Tibial artery (tissue), 4 donors: ENCODE results near the gene ARMC10.

Source experiments
- DNase-seq, 2 donors: peaks; one replicate each; pipeline ENCODE4 v3.0.0-alpha.2; 2019
- H3K27ac ChIP-seq, 2 donors: fragments of 200-600 bp; sonication (generic) in 1 of 2; 1 replicate in 1 of 2; 2 replicates in 1 of 2; pipeline ENCODE4 v1.5.1; 2018 to 2019; ENCODE audit warnings: mild to moderate bottlenecking in 1 of 2
- H3K27me3 ChIP-seq, 2 donors: fragments of 200-600 bp; sonication (generic) in 1 of 2; one replicate each; pipeline versions ENCODE4 v1.5.1 to v1.6.0; 2016 to 2019
- H3K36me3 ChIP-seq, 3 donors: fragments of 200-600 bp; sonication (generic) in 2 of 3; one replicate each; pipeline ENCODE4 v1.5.1; 2016 to 2019; ENCODE audit warnings: mild to moderate bottlenecking in 2 of 3
- H3K4me1 ChIP-seq, 4 donors: fragments of 200-600 bp; sonication (generic) in 2 of 4; 1 replicate in 3 of 4; 2 replicates in 1 of 4; pipeline ENCODE4 v1.5.1; 2016 to 2019
- H3K4me3 ChIP-seq, 2 donors: fragments of 200-600 bp; sonication (generic) in 1 of 2; 1 replicate in 1 of 2; 2 replicates in 1 of 2; pipeline ENCODE4 v1.5.1; 2018 to 2019; ENCODE audit warnings: mild to moderate bottlenecking in 2 of 2
- H3K9me3 ChIP-seq, 3 donors: fragments of 200-600 bp; sonication (generic) in 1 of 3; one replicate each; pipeline ENCODE4 v1.5.1; 2016 to 2019
- CTCF ChIP-seq, 2 experiments: fragments of 200-600 bp in 1 of 2; fragments of 450-650 bp in 1 of 2; IDR thresholded peaks; one replicate each; pipeline ENCODE4 v1.5.1; 2017 to 2019; ENCODE audit warnings: antibody characterized with exemption in 2 of 2, mild to moderate bottlenecking in 1 of 2, moderate library complexity in 1 of 2
- intact Hi-C: fragments of 100-400 bp; cut with DNase I; formaldehyde crosslinking; loops from one replicate; pipeline ENCODE4 v1.15.0; 2023; ENCODE audit warnings: low total_unique reads

Gene ARMC10

GRCh38 chr7:103121641-103122040 lies 46.7 kb downstream of the ARMC10 start:
- peaks cover 0 to 32% (median 13%) of the 10 kb centered on the region in 3 donors for H3K36me3 ChIP-seq
- no peak for DNase-seq
- H3K27me3 ChIP-seq, result no peaks in the 10 kb centered on the region
- H3K4me1 ChIP-seq, result peaks cover 0 to 18% (median 8%) of the 10 kb centered on the region in 4 donors
- H3K27ac ChIP-seq, result no peak overlapping the region
- no peak overlapping the region for H3K4me3 ChIP-seq
- intact Hi-C loops, result no loop called here
- H3K9me3 ChIP-seq, result no peaks in the 10 kb centered on the region
- TF ChIP-seq CTCF (IDR thresholded peaks at IDR 0.05), result no peak

DNA sequence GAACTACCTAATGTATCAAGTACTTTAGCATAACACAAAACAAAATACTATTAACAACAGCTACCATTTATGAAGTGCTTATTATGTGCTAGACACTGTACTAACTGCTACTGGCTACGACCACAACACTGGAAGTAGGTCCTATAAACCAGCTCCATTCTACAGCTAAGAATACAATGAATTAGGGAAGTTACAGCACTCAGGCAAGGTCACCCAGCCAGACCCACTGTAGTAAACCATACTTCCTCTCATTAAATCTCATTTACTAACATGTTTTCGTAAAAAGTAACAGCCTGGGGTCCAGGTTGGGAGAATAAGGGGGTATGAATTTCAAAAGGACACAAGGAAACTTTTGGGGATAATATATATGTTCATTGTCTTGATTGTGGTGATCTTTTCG lies 48.6 kb downstream of the ARMC10 start:
- intact Hi-C loops, result no loop called here
- Histone ChIP-seq H3K36me3 (peaks cover 0 to 46% (median 19%) of the 10 kb centered on the region in 3 donors), H3K27ac (no peak overlapping the region), H3K27me3 (no peaks in the 10 kb centered on the region), H3K9me3 (no peaks in the 10 kb centered on the region), H3K4me1 (peaks cover 0 to 19% (median 8%) of the 10 kb centered on the region in 4 donors), H3K4me3 (no peak overlapping the region)
- no peak for TF ChIP-seq CTCF (IDR thresholded peaks at IDR 0.05)
- DNase-seq, result no peak

GRCh38 chr7:103124429-103124979 lies 49.6 kb downstream of the ARMC10 start:
- no peaks in the 10 kb centered on the region for H3K27me3 ChIP-seq
- intact Hi-C loops, result no loop called here
- no peak overlapping the region for H3K27ac ChIP-seq
- no peak for TF ChIP-seq CTCF (IDR thresholded peaks at IDR 0.05)
- peaks cover 0 to 25% (median 10%) of the 10 kb centered on the region in 4 donors for H3K4me1 ChIP-seq
- H3K4me3 ChIP-seq, result no peak overlapping the region
- peaks cover 0 to 45% (median 19%) of the 10 kb centered on the region in 3 donors for H3K36me3 ChIP-seq
- DNase-seq, result no peak
- no peaks in the 10 kb centered on the region for H3K9me3 ChIP-seq

- Histone ChIP-seq H3K4me1 (peaks cover 0 to 22% (median 11%) of the 10 kb centered on the region in 4 donors), H3K4me3 (no peak overlapping the region), H3K36me3 (peaks cover 0 to 41% (median 19%) of the 10 kb centered on the region in 3 donors), H3K27me3 (no peaks in the 10 kb centered on the region), H3K9me3 (no peaks in the 10 kb centered on the region), H3K27ac (no peak overlapping the region)
- intact Hi-C loops, result no loop called here
- no peak for DNase-seq
- TF ChIP-seq CTCF (IDR thresholded peaks at IDR 0.05), result no peak
These were observed 52.1 kb downstream of the ARMC10 start for GRCh38 chr7:103127006-103127405.

DNA sequence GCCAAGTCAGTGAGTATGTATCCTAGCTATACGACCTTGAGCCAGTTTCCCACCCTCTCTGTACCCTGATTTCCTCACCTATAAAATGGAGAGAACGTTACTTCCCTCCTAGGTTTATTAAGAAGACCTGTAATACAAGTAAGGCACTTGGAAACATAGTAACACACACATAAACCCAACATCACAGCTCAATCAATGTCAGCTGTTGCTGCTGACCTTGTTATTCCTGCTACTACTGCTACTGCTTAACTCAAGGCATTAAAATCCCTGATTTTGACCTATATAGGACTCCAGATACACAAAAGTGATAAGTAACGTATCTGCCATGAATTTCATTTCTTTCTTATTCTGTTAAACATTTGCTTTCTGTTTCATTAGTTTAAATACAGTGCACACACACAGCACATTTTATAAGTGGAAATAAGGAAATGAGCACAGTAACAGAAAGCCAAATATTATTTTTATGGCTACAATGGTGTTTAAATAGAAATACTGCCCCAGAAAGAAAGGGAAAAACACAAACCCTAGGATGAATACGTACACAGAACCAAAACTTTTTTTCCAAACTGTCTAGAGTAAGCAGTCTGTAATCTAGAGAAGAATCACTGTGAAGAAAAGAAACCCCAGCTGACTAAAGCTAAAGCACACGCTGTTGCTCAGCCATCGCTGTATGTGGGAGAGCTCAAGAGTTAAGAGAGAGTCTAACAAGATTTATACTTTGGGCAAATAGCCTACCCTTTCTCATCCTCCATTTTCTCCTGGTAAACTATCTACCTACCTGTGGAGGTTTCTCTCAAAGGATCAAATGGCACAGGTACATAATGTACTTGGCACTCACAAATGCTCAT lies 55.0 kb downstream of the ARMC10 start:
- peak overlapping the region in 1 of 2 donors; percentile 16 for H3K4me3 ChIP-seq
- H3K9me3 ChIP-seq, result no peaks in the 10 kb centered on the region
- H3K27me3 ChIP-seq, result no peaks in the 10 kb centered on the region
- peaks cover 0 to 27% (median 13%) of the 10 kb centered on the region in 4 donors for H3K4me1 ChIP-seq
- no peak for DNase-seq
- peaks cover 0 to 23% (median 12%) of the 10 kb centered on the region in 3 donors for H3K36me3 ChIP-seq
- intact Hi-C loops, result no loop called here
- TF ChIP-seq CTCF (IDR thresholded peaks at IDR 0.05), result no peak
- peak overlapping the region; percentile 3 to 41 for H3K27ac ChIP-seq
